ENCODE measurements around the gene GRIN2C.

DNA sequence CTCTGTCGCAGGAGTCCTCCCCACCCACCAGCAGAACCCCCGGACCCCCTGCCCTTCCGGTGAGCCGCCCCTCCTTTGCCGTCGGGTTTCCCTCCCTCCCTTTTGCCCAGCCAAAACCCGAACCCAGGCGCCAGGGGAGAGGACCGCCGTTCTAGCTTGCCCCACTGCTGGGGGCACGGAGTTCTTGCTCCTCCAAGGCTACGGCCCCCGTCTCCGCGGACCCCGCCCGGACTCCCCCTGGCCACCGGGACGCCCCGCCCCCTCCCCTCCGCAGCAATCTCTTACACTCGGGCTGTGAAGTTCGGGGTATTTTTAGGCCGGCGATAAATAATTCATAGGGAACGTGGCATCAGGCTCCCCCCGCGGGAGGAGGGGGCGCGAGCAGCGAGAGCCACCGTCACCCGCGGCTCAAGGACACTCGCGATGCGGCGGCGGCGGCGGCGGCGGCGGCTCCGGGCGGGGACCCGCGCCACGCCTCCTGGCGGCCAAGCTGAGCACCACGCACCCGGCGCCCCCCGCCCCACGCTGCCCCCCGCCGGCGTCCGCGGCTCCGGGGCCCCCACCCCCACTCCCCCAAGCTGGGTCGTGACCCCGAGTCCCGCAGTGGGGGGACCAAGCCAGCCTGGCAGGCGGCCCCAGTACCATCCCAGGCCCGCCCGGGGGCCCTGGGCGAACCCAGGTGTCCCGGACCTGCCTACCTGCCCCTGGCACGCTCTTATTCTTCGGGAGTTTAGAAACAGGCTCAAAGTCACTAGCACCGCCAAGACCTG, at the start of gene GRIN2C:
- TF ChIP-seq, protein P1, sequence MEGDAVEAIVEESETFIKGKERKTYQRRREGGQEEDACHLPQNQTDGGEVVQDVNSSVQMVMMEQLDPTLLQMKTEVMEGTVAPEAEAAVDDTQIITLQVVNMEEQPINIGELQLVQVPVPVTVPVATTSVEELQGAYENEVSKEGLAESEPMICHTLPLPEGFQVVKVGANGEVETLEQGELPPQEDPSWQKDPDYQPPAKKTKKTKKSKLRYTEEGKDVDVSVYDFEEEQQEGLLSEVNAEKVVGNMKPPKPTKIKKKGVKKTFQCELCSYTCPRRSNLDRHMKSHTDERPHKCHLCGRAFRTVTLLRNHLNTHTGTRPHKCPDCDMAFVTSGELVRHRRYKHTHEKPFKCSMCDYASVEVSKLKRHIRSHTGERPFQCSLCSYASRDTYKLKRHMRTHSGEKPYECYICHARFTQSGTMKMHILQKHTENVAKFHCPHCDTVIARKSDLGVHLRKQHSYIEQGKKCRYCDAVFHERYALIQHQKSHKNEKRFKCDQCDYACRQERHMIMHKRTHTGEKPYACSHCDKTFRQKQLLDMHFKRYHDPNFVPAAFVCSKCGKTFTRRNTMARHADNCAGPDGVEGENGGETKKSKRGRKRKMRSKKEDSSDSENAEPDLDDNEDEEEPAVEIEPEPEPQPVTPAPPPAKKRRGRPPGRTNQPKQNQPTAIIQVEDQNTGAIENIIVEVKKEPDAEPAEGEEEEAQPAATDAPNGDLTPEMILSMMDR (IDR thresholded peaks at IDR 0.05), result peak in 2 of 3 experiments; percentile 16 to 56
- no peak for TF ChIP-seq POLR2AphosphoS5 (IDR thresholded peaks at IDR 0.05)

Measured in esophagus muscularis mucosa (tissue), 3 donors.